Transverse colon (tissue), 3 donors: ENCODE results near the gene POMT1.

ENCODE experiments used
- EP300 ChIP-seq: sonication (generic); formaldehyde crosslinking; IDR thresholded peaks from one replicate; pipeline ENCODE4 v1.6.1; 2017; ENCODE audit warnings: antibody characterized with exemption, low read depth
- POLR2A ChIP-seq: fragments of 450-650 bp; IDR thresholded peaks from one replicate; pipeline ENCODE4 v1.6.1; 2016; ENCODE audit warnings: antibody characterized with exemption, mild to moderate bottlenecking, moderate library complexity
- TF ChIP-seq, protein P1 (sequence below), 5 experiments: fragments of 200-600 bp in 3 of 5; fragments of 450-650 bp in 2 of 5; sonication (generic) in 3 of 5; IDR thresholded peaks; 1 replicate in 2 of 5; 2 replicates in 3 of 5; pipeline ENCODE4 v1.5.1; 2016 to 2017; ENCODE audit warnings: antibody characterized with exemption in 5 of 5, inconsistent platforms in 3 of 5, mild to moderate bottlenecking in 2 of 5, moderate library complexity in 1 of 5

DNA sequence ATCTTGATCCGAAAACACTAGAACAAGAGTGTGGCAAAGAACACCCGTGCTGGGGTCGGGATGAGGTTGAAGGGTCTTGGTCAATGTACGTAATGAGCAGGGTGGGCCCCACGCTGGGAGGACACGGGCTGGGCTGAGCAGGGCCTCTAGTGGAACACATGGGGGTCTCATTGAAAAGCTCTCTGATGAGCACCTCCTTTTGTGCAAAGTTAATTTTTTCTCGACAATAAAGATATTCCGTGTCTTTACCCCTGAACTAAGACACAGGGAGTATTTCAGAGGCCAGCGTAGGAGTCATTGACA, 20.3 kb downstream of the POMT1 start:
- TF ChIP-seq, protein P1, sequence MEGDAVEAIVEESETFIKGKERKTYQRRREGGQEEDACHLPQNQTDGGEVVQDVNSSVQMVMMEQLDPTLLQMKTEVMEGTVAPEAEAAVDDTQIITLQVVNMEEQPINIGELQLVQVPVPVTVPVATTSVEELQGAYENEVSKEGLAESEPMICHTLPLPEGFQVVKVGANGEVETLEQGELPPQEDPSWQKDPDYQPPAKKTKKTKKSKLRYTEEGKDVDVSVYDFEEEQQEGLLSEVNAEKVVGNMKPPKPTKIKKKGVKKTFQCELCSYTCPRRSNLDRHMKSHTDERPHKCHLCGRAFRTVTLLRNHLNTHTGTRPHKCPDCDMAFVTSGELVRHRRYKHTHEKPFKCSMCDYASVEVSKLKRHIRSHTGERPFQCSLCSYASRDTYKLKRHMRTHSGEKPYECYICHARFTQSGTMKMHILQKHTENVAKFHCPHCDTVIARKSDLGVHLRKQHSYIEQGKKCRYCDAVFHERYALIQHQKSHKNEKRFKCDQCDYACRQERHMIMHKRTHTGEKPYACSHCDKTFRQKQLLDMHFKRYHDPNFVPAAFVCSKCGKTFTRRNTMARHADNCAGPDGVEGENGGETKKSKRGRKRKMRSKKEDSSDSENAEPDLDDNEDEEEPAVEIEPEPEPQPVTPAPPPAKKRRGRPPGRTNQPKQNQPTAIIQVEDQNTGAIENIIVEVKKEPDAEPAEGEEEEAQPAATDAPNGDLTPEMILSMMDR (IDR thresholded peaks at IDR 0.05) = no peak
- TF ChIP-seq POLR2A (no peak), EP300 (no peak)
